AG04449 (cell line): ENCODE data around the gene MAML2.

ENCODE experiments used
- CTCF ChIA-PET: fragments of 350-600 bp; formaldehyde crosslinking; extraction: SDS; loops from one replicate; lab custom pipeline; 2021; ENCODE audit warnings: antibody characterized with exemption; lab: Yijun Ruan, JAX
- POLR2A ChIA-PET: fragments of 400-600, 350-600 bp; formaldehyde crosslinking; extraction: SDS; loops from one replicate; lab custom pipeline; 2020; ENCODE audit warnings: antibody characterized with exemption, inconsistent platforms; lab: Yijun Ruan, JAX
- DNase-seq: peaks from one replicate; pipeline ENCODE4 v3.0.0-alpha.2; 2010; ENCODE audit warnings: low read depth, low spot score
- H3K4me3 ChIP-seq: 2 replicates; pipeline ENCODE4 v1.5.1; 2011; ENCODE audit warnings: low read depth, mild to moderate bottlenecking, control low read depth, low read length
- TF ChIP-seq, protein P1 (sequence below): IDR thresholded peaks from one replicate; pipeline ENCODE4 v1.5.1; 2011; ENCODE audit warnings: mild to moderate bottlenecking, moderate library complexity, low read length, control low read depth, inconsistent platforms; ENCODE audit not compliant: insufficient read depth; ENCODE audit errors: missing control alignments

The MAML2 gene

DNA sequence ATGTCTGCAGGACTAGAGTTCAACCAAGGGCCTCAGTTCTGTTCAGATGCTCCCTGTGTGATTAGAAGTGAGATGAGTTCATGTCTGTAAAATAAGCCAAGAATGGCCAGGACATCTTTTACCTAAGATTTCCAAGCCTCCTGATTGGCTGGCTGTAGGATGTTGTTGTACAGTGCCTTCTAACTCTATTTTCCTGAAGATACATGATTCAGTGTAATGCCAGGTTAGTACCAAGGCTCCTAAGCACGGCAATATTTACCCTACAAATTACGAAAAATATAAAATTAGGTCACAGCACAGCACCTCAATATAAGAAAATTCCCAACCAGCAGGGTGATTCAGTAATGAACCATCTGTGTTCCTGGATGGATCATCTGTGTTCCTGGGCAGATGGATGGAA is 279.1 kb downstream of the MAML2 start:
- DNase-seq, result no peak
- TF ChIP-seq, protein P1, sequence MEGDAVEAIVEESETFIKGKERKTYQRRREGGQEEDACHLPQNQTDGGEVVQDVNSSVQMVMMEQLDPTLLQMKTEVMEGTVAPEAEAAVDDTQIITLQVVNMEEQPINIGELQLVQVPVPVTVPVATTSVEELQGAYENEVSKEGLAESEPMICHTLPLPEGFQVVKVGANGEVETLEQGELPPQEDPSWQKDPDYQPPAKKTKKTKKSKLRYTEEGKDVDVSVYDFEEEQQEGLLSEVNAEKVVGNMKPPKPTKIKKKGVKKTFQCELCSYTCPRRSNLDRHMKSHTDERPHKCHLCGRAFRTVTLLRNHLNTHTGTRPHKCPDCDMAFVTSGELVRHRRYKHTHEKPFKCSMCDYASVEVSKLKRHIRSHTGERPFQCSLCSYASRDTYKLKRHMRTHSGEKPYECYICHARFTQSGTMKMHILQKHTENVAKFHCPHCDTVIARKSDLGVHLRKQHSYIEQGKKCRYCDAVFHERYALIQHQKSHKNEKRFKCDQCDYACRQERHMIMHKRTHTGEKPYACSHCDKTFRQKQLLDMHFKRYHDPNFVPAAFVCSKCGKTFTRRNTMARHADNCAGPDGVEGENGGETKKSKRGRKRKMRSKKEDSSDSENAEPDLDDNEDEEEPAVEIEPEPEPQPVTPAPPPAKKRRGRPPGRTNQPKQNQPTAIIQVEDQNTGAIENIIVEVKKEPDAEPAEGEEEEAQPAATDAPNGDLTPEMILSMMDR, result no peak
- ChIA-PET POLR2A (no interaction called here), CTCF (interaction anchor here (1.0 to 2.0 kb wide), 2 partner anchors 53 to 330 kb away, joined by 3 to 6 read pairs; no protein-coding TSS in a partner anchor)
- no peak overlapping the region for H3K4me3 ChIP-seq

DNA sequence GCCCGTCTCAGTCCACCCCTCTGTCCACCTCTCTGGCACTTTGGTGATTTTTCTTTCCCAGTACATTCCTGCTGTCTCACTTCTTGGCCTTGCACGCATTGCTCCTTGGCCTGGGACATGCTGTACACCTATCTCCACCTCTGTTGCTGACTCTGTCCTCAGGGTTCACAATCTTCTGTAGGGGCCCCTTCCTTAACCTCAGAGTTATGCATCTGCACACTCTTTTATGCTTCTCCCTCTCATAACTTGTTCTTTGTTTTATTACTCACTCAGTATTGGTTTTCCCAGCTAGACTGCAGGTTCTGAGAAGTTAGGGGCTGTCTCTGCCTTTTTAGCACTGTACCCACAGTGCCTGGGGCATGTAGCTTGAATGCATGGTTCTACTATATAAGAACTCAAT is 279.9 kb downstream of the MAML2 start:
- ChIA-PET CTCF (interaction anchor here (2.0 kb wide), 1 partner anchor 331 kb away, joined by 6 read pairs; no protein-coding TSS in a partner anchor), POLR2A (interaction anchor here (0.7 kb wide), 1 partner anchor 93 kb away, joined by 3 read pairs; no protein-coding TSS in a partner anchor)
- no peak overlapping the region for H3K4me3 ChIP-seq
- TF ChIP-seq, protein P1, result no peak
- no peak for DNase-seq

DNA sequence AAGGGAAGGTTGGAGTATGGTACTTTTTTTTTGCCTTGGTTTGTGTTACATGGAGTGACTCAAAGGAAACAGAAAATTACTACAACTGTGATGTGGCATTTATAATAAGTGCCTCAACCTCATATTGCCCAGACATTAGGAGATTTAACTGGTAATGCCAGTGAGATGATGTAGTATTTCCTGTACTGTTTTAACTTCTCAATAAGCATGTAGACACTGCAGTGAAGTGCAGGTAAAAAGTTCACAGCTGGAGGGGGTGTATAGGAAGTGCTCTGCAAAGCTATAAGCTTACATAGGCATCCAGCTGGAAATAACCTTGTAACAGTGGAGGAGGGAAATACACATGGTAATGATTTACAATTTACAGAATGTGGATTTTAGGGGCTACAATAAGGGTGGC is 280.9 kb downstream of the MAML2 start:
- ChIA-PET POLR2A (no interaction called here), CTCF (interaction anchor here (2.0 kb wide), 1 partner anchor 331 kb away, joined by 6 read pairs; no protein-coding TSS in a partner anchor)

DNA sequence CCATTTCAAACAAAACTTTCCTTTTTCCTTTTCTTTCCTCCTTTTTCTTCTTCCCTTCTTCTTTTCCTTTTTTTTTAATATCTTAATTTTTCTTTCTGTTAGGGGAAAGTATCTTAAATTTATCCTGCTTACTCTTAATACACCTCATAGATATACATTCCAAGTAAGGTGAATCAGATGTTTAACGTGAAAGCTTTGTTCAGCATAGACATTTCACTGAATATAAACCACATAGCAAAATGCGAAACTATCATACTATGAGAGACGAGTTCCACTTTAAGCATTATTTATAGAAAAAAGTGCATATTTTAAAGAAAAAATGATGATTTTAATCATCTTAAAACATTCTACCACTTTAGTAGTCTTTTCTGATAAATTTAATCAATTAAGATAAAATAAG is 281.3 kb downstream of the MAML2 start:
- H3K4me3 ChIP-seq, result no peak overlapping the region
- TF ChIP-seq, protein P1, result no peak
- CTCF ChIA-PET, result interaction anchor here (1.0 to 2.0 kb wide), 2 partner anchors 60 to 332 kb away, joined by 3 to 6 read pairs; no protein-coding TSS in a partner anchor
- no peak for DNase-seq
- POLR2A ChIA-PET, result no interaction called here

More for the DNA sequence above, 280.9 kb downstream of the MAML2 start:
- H3K4me3 ChIP-seq, result no peak overlapping the region
- no peak for DNase-seq
- TF ChIP-seq, protein P1, result no peak

DNA sequence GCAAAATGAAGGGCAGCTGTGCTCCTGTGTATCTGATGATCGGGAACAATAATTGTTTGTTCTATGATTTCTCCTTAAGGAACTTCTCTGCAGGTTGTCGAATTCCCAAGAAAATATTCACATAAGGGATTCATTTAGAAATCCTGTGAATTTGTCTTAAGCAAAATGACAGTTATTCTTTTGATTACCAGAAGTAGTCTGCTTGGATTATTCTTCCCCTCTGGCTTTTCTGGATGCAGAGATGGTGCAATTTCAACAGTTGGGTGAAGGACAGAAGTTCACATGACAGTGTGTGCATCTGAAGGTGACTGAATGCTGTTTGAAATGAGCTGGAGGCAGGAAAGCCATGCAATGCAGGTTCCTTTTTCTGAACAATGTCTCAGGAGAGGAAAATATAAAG is 281.9 kb downstream of the MAML2 start:
- ChIA-PET CTCF (interaction anchor here (1.0 to 1.4 kb wide), 3 partner anchors 9 to 282 kb away, joined by 3 to 4 read pairs (median 4); partner anchors contain the start of gene MAML2), POLR2A (no interaction called here)
- no peak for DNase-seq

DNA sequence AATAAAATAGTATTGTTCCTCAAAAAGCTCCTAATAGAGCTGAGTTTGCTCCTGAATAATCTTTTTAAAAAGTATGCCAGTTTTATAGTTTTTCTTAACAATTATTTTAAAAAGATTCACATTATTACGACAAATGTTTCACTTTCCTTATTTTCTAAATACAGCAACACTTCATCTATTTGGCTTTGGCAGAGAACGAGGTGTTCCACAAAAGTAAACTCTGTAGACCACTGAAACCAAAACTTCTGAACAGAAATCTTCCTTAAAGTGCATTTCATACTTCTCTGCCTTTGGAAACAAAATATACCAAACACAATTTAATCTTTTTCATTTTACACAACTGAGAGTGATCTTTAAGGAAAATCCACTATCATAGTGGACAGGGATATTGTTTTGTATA is 285.5 kb downstream of the MAML2 start:
- DNase-seq, result no peak
- POLR2A ChIA-PET, result no interaction called here
- TF ChIP-seq, protein P1, result no peak
- CTCF ChIA-PET, result no interaction called here
- H3K4me3 ChIP-seq, result no peak overlapping the region

More for the DNA sequence above, 281.9 kb downstream of the MAML2 start:
- TF ChIP-seq, protein P1, result no peak
- no peak overlapping the region for H3K4me3 ChIP-seq
